Skin of body (tissue), 2 donors: Measurements from ENCODE around the gene SEMA3G. TPM values are rescaled to one million over a fixed set of nuclear protein-coding genes. Genes with fewer than 3 reads are reported as not detected.

Experiments used
- DNase-seq: peaks from one replicate; lab custom pipeline; 2025; lab: John Stamatoyannopoulos, UW
- total RNA-seq: library from RNA; depleted of rRNA; stranded (reverse); fragments of >200 nt; gene quantifications from one replicate; pipeline ENCODE4 v1.2.3, GENCODE V29; 2014

SEMA3G gene
- total RNA-seq: 16.2 TPM

GRCh38 chr3:52444860-52445793 lies at the start of gene SEMA3G:
Gene SEMA3G, minus strand, starts transcription at chr3:52445103. Its CDS starts 76 bp downstream, at chr3:52445027.
- DNase-seq: no peak

DNA sequence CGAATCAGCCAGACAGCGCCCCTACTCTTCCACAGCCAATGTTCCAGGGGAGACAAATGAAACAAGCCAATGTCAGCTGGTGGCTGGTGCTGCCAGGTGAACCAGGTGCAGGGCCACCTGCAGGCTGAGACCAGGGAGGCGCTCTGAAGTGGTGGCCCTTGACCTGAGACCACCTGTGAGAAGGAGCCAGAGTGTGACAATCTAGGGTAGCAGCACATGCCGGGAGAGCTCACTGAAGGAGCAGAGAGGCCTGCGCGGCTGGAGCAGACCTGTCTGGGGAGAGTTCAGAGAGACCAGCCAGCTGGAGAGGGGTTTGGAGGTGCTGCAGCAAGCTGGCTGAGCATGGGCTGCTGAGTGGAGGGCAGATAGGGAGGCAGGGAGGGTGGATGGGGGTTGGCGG lies 49.5 kb upstream of the SEMA3G start:
- DNase-seq: no peak

GRCh38 chr3:52493232-52494017 lies 48.5 kb upstream of the SEMA3G start:
- no peak for DNase-seq

DNA sequence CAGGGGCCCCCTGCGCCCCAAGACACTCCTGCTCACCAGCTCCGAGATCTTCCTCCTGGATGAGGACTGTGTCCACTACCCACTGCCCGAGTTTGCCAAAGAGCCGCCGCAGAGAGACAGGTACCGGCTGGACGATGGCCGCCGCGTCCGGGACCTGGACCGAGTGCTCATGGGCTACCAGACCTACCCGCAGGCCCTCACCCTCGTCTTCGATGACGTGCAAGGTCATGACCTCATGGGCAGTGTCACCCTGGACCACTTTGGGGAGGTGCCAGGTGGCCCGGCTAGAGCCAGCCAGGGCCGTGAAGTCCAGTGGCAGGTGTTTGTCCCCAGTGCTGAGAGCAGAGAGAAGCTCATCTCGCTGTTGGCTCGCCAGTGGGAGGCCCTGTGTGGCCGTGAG lies 47.2 kb upstream of the SEMA3G start:
- no peak for DNase-seq

DNA sequence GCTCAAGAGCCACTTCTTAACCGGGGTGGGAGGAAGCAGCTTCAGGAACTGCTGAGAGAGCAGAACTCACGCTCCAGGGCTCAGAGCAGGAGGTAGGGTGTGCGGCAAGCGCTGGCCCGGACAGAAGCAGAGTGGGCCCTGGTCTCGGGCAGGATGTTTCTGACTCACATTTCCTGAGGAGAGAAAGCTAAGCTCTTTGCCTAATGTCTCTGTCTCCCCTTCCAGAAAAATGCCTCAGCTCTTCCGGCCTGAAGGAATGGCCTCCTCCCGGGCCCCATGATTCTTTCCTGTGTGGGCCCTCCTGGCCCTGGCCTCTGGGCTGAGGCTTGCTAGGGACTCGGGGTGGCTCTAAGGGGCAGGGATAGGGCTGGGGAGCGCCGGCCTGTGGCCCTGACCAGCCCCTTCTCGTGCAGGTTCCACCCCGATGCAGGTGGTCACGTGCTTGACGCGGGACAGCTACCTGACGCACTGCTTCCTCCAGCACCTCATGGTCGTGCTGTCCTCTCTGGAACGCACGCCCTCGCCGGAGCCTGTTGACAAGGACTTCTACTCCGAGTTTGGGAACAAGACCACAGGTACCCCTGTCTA lies 46.1 kb upstream of the SEMA3G start:
- DNase-seq: no peak

- DNase-seq: no peak
Measured at GRCh38 chr3:52490035-52490938, 45.4 kb upstream of the SEMA3G start.

DNA sequence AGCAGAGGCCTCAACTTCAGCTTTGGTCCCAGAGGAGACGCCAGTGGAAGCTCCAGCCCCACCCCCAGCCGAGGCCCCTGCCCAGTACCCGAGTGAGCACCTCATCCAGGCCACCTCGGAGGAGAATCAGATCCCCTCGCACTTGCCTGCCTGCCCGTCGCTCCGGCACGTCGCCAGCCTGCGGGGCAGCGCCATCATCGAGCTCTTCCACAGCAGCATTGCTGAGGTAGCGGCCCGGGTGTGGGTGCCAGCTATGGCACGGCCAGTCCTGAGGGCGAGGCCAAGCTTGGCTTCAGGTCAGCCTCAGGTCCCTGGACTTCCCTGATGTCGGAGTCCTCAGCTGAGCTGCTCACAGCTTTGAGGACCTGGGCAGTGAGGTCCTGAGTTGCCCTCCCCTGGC lies 44.5 kb upstream of the SEMA3G start:
- DNase-seq: no peak

GRCh38 chr3:52488746-52489145 lies 43.8 kb upstream of the SEMA3G start:
- DNase-seq: no peak

GRCh38 chr3:52487788-52488691 lies 43.1 kb upstream of the SEMA3G start:
- DNase-seq: no peak

GRCh38 chr3:52487050-52487787 lies 42.3 kb upstream of the SEMA3G start:
- no peak for DNase-seq

GRCh38 chr3:52484680-52485461 lies 40.0 kb upstream of the SEMA3G start:
- DNase-seq: no peak

DNA sequence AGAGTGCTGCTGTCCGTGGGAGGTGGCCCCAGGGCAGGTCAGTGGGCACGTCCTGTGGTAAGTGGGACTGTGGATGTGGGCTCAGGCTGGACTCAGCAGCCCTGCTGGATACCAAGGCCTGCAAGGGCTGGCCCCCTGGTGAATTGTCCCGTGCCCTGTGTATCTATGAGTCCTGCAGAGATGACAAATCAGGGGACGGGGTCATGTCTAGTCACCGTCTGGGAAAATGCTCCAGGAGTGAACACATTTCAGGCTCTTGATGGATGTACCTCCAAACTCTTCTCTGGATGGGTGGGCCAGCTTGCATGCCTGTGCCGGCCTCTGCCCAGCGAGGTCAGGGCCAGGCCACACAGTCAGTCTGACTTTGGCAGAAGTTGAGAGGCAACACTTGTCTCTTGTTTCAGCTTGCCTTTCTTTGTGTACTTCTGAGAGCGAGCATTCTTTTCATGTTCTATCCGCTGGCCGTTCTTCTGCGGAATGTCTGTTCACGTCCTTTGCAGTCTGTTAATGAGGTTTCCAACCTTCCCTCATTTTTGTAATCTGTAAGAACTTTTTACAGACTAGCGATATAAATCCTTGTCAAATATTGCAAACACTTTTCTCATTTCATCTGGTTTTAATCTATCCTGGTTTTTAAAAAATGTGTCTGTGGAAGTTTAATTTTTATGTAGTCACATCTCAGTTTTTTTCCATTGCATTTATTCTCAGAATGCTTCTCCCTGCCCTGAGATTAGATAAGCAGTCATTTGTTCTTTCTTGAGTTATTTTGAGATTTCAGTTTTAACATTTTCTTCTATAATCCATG lies 38.9 kb upstream of the SEMA3G start:
- DNase-seq: peak; percentile 49

- DNase-seq: no peak
Measured at GRCh38 chr3:52483081-52483480, 38.2 kb upstream of the SEMA3G start.

DNA sequence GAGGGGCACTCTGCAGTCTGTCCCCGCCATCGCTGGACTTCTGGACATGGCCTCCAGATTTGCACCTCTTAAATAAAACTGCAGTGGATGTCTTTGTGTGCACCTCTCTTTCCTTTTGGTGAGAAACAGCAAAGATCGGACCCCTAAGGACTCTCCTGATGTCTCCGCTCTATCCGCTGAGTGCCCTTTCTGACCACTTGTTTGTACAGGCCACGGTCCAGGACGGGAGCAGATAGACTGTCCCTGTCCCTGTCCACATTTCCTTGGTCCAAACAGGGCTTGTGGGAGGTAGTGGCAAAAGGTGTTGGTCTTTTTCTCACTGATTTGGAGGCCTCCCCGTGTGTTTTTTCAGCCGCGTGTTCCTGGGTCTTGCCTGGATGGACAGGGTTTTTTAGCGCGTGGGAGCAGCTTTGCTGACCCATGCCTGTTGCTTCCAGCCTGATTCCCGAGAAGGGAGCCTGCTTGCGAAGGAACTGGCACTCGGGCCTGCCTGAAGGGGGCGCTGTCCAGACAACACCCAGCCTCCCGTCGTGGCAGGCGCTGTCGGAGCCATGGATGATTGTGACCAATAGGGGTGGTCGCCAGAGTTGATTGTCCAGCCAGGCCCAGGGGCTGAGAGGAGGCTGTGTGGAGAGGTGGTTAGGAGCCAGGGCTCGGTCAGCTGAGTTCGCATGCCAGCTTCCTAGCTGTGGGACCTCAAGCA lies 37.1 kb upstream of the SEMA3G start:
- no peak for DNase-seq

- DNase-seq: no peak
Measured at GRCh38 chr3:52480768-52481715, 36.1 kb upstream of the SEMA3G start.
